A549 (cell line): ENCODE measurements around the gene ADARB2. TPM values are rescaled to one million over a fixed set of nuclear protein-coding genes. Genes with fewer than 3 reads are reported as not detected.

Source experiments
- ATAC-seq, 2 experiments: fragments of 200-7000 bp in 1 of 2; fragments of >200 bp in 1 of 2; cut with Nextera tagmentation in 1 of 2; cut with Tn5 transposase in 1 of 2; 3 replicates each; pipeline versions ENCODE4 v1.8.0 to v1.9.1; 2018 to 2020; ENCODE audit warnings: mild to moderate bottlenecking in 1 of 2, moderate library complexity in 1 of 2
- CTCF ChIA-PET: fragments of 300-600 bp; sonication (Branson Sonifier 250); formaldehyde crosslinking; extraction: SDS; loops from one replicate; lab custom pipeline; 2021; ENCODE audit warnings: antibody characterized with exemption, inconsistent platforms; lab: Yijun Ruan, JAX
- POLR2A ChIA-PET: fragments of 350-600 bp; formaldehyde crosslinking; extraction: SDS; loops from one replicate; lab custom pipeline; 2021; ENCODE audit warnings: antibody characterized with exemption, inconsistent platforms; lab: Yijun Ruan, JAX
- DNase-seq, 2 experiments: peaks; one replicate each; pipeline versions ENCODE4 v3.0.0 to v3.0.0-alpha.2; 2011 to 2016; ENCODE audit warnings: low read depth in 1 of 2, low spot score in 1 of 2
- FAIRE-seq: peaks from 2 replicates; lab custom pipeline; 2011; peaks lifted over from hg19 to GRCh38; lab: Jason Lieb, UNC
- H3K27ac ChIP-seq, 2 experiments: fragments of >200 bp; sonication (Bioruptor Twin); formaldehyde crosslinking; 3 replicates each; pipeline ENCODE4 v1.5.1; 2016 to 2017
- H3K4me1 ChIP-seq: fragments of >200 bp; sonication (Bioruptor Twin); formaldehyde crosslinking; 3 replicates; pipeline ENCODE4 v1.6.1; 2016
- H3K4me2 ChIP-seq: fragments of >200 bp; sonication (Bioruptor Twin); formaldehyde crosslinking; 3 replicates; pipeline ENCODE4 v1.6.1; 2016
- H3K4me3 ChIP-seq: fragments of >200 bp; sonication (Bioruptor Twin); formaldehyde crosslinking; 3 replicates; pipeline ENCODE4 v1.5.1; 2016
- H3K9me3 ChIP-seq: fragments of >200 bp; sonication (Bioruptor Twin); formaldehyde crosslinking; 3 replicates; pipeline ENCODE4 v1.6.1; 2016
- CBX2 ChIP-seq: fragments of 200-600 bp; sonication (generic); IDR thresholded peaks from 2 replicates; pipeline ENCODE4 v1.6.1; 2016; ENCODE audit warnings: low read depth, mild to moderate bottlenecking, borderline replicate concordance
- CHD4 ChIP-seq: fragments of 200-600 bp; sonication (generic); IDR thresholded peaks from 2 replicates; pipeline ENCODE4 v1.6.1; 2016; ENCODE audit warnings: antibody characterized with exemption, mild to moderate bottlenecking, borderline replicate concordance
- EHMT2 ChIP-seq: fragments of 200-600 bp; sonication (generic); IDR thresholded peaks from 2 replicates; pipeline ENCODE4 v1.6.1; 2016; ENCODE audit warnings: antibody characterized with exemption, low read depth, mild to moderate bottlenecking, moderate library complexity
- EP300 ChIP-seq, 2 experiments: fragments of >200 bp; sonication (Bioruptor Twin); formaldehyde crosslinking; IDR thresholded peaks; 2 replicates in 1 of 2; 3 replicates in 1 of 2; pipeline ENCODE4 v1.6.1; 2016 to 2017
- ESRRA ChIP-seq: fragments of 150-350 bp; IDR thresholded peaks from 2 replicates; pipeline ENCODE4 v1.6.1; 2014; ENCODE audit warnings: mild to moderate bottlenecking, low read length, borderline replicate concordance
- FOSB ChIP-seq: fragments of 250-450 bp; sonication (Bioruptor Pico); IDR thresholded peaks from 2 replicates; pipeline ENCODE4 v1.5.0; 2020; ENCODE audit warnings: mild to moderate bottlenecking, moderate library complexity
- FOSL2 ChIP-seq, 2 experiments: fragments of 450-650 bp in 1 of 2; fragments of >200 bp in 1 of 2; sonication (Bioruptor Twin) in 1 of 2; formaldehyde crosslinking; IDR thresholded peaks; 2 replicates each; pipeline versions ENCODE4 v1.5.0 to v1.6.1; 2016 to 2020; ENCODE audit warnings: mild to moderate bottlenecking in 1 of 2, moderate library complexity in 1 of 2
- HDAC2 ChIP-seq: fragments of 200-600 bp; sonication (generic); IDR thresholded peaks from 2 replicates; pipeline ENCODE4 v1.6.1; 2016
- HEYL ChIP-seq: fragments of 250-450 bp; sonication (Bioruptor Pico); IDR thresholded peaks from 2 replicates; pipeline ENCODE4 v1.8.0; 2021; ENCODE audit warnings: mild to moderate bottlenecking, moderate library complexity
- HOXA7 ChIP-seq: fragments of 250-450 bp; sonication (Bioruptor Pico); IDR thresholded peaks from 2 replicates; pipeline ENCODE4 v1.5.0; 2020; ENCODE audit warnings: mild to moderate bottlenecking, moderate library complexity
- HOXB13 ChIP-seq: fragments of 250-450 bp; sonication (Bioruptor Pico); IDR thresholded peaks from 2 replicates; pipeline ENCODE4 v1.5.0; 2020; ENCODE audit warnings: low read depth, mild to moderate bottlenecking, moderate library complexity
- JUN ChIP-seq, 2 experiments: fragments of >200 bp; sonication (Bioruptor Twin); formaldehyde crosslinking; IDR thresholded peaks; 2 replicates in 1 of 2; 3 replicates in 1 of 2; pipeline ENCODE4 v1.6.1; 2016 to 2017
- JUNB ChIP-seq: fragments of >200 bp; sonication (Bioruptor Twin); formaldehyde crosslinking; IDR thresholded peaks from 2 replicates; pipeline ENCODE4 v1.6.1; 2016
- MAZ ChIP-seq: fragments of 150-350 bp; IDR thresholded peaks from 2 replicates; pipeline ENCODE4 v1.6.1; 2014; ENCODE audit warnings: antibody characterized with exemption, low read depth, low read length, borderline replicate concordance
- MYC ChIP-seq: IDR thresholded peaks from 2 replicates; pipeline ENCODE4 v1.6.1; 2012; ENCODE audit warnings: mild to moderate bottlenecking, inconsistent platforms, low read length, improper control_type of control experiment, borderline replicate concordance
- NR3C1 ChIP-seq: fragments of >200 bp; sonication (Bioruptor Twin); formaldehyde crosslinking; IDR thresholded peaks from 3 replicates; pipeline ENCODE4 v1.6.1; 2017
- RAD21 ChIP-seq, 2 experiments: fragments of >200 bp in 1 of 2; sonication (Bioruptor Twin) in 1 of 2; formaldehyde crosslinking in 1 of 2; IDR thresholded peaks in 1 of 2; conservative IDR thresholded peaks in 1 of 2; 2 replicates in 1 of 2; 3 replicates in 1 of 2; pipeline ENCODE4 v1.6.1; 2012 to 2018; ENCODE audit warnings: inconsistent platforms in 1 of 2
- RCOR1 ChIP-seq: fragments of 150-350 bp; IDR thresholded peaks from 2 replicates; pipeline ENCODE4 v1.6.1; 2014; ENCODE audit warnings: antibody characterized with exemption, low read length, low read depth
- RNF2 ChIP-seq: fragments of 200-600 bp; sonication (generic); IDR thresholded peaks from 2 replicates; pipeline ENCODE4 v1.6.1; 2016; ENCODE audit warnings: low read depth, mild to moderate bottlenecking, antibody characterized with exemption, moderate library complexity, borderline replicate concordance
- TFCP2L1 ChIP-seq: fragments of 250-450 bp; sonication (Bioruptor Pico); IDR thresholded peaks from 2 replicates; pipeline ENCODE4 v1.5.0; 2021; ENCODE audit warnings: mild to moderate bottlenecking
- ZNF302 ChIP-seq: fragments of 250-450 bp; sonication (Bioruptor Pico); IDR thresholded peaks from 2 replicates; pipeline ENCODE4 v1.9.0; 2021; ENCODE audit warnings: inconsistent platforms, mild to moderate bottlenecking, moderate library complexity
- WGBS: methylation state at CpG from one replicate; pipeline ENCODE4 v1.1.6; 2017; ENCODE audit errors: missing lambda C conversion rate; 5-methylcytosine and 5-hydroxymethylcytosine counted together
- polyA plus RNA-seq, 4 experiments: library from polyadenylated mRNA; depleted of rRNA in 3 of 4; stranded (reverse); fragments of >200 nt; fragmentation: RNase III in 1 of 4; extraction: RNeasy Plus Mini Kit Qiagen cat#74134 plus additional on column Dnase treatment in 1 of 4; gene quantifications; 2 replicates in 3 of 4; 3 replicates in 1 of 4; pipeline ENCODE4 v1.2.3, GENCODE V29; 2011 to 2017
- TF ChIP-seq, protein P1 (sequence below): fragments of >200 bp; sonication (Bioruptor Twin); formaldehyde crosslinking; IDR thresholded peaks from 3 replicates; pipeline ENCODE4 v1.6.1; 2016
- TF ChIP-seq, protein P2 (sequence below): fragments of 250-450 bp; sonication (Bioruptor Pico); IDR thresholded peaks from 2 replicates; pipeline ENCODE4 v1.5.0; 2020; ENCODE audit warnings: low read depth, mild to moderate bottlenecking, moderate library complexity
- TF ChIP-seq, protein P3 (sequence below): fragments of 200-600 bp; sonication (generic); IDR thresholded peaks from 2 replicates; pipeline ENCODE4 v1.6.1; 2016; ENCODE audit warnings: antibody characterized with exemption, mild to moderate bottlenecking, moderate library complexity
- TF ChIP-seq, protein P4 (sequence below): fragments of >200 bp; sonication (Bioruptor Twin); formaldehyde crosslinking; IDR thresholded peaks from 2 replicates; pipeline ENCODE4 v1.6.1; 2016
- TF ChIP-seq, protein P5 (sequence below): fragments of 150-350 bp; IDR thresholded peaks from 2 replicates; pipeline ENCODE4 v1.6.1; 2014; ENCODE audit warnings: low read depth, mild to moderate bottlenecking, low read length

ADARB2 gene
- polyA plus RNA-seq, 2 of the 4 experiments (the other 2 are of a cell fraction), result not detected

DNA sequence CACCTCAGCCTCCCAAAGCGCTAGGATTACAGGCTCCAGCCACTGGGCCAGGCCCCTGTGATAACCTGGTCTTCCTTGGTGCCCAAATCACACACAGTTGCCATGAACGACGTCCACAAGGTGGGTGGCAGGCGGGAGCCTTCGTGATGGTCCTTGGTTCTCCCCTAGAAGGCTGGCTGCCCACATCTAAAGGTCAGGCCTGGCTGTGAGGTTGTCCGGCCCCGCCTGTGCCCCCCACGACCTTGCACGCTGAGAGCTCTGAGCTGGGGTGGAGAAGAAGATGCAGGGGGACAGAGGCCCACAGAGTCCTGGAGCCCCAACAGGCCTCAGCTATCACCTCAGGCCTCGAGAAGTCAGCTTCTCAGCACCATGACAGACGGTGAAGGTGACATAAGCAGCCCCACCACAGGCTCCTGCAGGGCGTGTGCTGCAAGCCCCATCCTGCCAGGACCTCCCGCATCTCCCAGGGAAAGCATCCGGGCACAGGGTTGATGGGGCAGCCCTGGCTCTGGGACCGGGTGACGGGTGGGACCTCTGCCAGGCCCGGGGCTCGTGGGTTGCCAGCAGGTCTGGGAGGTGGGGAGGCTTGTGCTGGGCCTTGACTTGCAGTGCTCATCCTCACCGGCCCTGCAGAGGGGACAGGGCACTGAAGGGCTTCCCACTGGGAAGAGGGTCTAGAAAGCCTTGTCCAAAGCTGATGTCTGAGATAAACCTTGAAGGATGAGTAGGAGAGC, 463.8 kb downstream of the ADARB2 start:
- ATAC-seq, result no peak
- H3K9me3 ChIP-seq, result no peaks in the 10 kb centered on the region
- no peak overlapping the region for H3K27ac ChIP-seq
- no peak overlapping the region for H3K4me3 ChIP-seq
- no peaks in the 10 kb centered on the region for H3K4me1 ChIP-seq
- TF ChIP-seq, protein P1, sequence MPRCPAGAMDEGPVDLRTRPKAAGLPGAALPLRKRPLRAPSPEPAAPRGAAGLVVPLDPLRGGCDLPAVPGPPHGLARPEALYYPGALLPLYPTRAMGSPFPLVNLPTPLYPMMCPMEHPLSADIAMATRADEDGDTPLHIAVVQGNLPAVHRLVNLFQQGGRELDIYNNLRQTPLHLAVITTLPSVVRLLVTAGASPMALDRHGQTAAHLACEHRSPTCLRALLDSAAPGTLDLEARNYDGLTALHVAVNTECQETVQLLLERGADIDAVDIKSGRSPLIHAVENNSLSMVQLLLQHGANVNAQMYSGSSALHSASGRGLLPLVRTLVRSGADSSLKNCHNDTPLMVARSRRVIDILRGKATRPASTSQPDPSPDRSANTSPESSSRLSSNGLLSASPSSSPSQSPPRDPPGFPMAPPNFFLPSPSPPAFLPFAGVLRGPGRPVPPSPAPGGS, result no peak
- TF ChIP-seq HEYL (CRISPR knock-in tag) (no peak), JUNB (no peak), ZNF302 (CRISPR knock-in tag) (no peak), HDAC2 (no peak), TFCP2L1 (CRISPR knock-in tag) (no peak), FOSL2 (IDR thresholded peaks at IDR 0.05) (no peak), FOSL2 (CRISPR knock-in tag; IDR thresholded peaks at IDR 0.05) (no peak)
- TF ChIP-seq, protein P2, sequence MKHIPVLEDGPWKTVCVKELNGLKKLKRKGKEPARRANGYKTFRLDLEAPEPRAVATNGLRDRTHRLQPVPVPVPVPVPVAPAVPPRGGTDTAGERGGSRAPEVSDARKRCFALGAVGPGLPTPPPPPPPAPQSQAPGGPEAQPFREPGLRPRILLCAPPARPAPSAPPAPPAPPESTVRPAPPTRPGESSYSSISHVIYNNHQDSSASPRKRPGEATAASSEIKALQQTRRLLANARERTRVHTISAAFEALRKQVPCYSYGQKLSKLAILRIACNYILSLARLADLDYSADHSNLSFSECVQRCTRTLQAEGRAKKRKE (CRISPR knock-in tag), result no peak
- ChIA-PET CTCF (interaction anchor here (0.7 to 1.0 kb wide), 2 partner anchors 18 to 83 kb away, joined by 3 read pairs; no protein-coding TSS in a partner anchor), POLR2A (no interaction called here)
- no peak for FAIRE-seq
- DNase-seq, result no peak
- 45% methylated on average over 8 of the region's 19 CpGs for WGBS
- no peak overlapping the region for H3K4me2 ChIP-seq

DNA sequence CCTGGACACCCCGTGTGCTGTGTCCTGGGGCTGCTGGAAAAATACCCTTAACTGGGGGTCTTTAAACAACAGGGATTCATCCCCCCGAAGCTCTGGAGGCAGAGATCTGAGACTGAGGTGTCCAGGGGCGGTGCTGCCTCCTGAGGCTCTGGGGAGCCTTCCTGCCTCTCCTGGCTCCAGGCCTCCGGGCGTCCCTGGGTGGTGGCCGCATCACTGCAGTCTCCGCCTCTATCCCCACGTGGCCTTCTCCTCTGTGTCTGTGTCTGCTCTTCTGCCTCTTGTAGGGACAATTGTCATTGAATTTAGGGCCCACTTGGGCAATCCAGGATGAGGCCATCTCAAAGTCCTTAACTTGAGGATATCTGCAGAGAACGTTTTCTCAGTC, 464.6 kb downstream of the ADARB2 start:
- Histone ChIP-seq H3K4me1 (no peaks in the 10 kb centered on the region), H3K9me3 (no peaks in the 10 kb centered on the region), H3K4me3 (no peak overlapping the region), H3K4me2 (no peak overlapping the region), H3K27ac (no peak overlapping the region)
- ATAC-seq (peak in 1 of 2 experiments; percentile 24; a peak in 1 of 6 replicates), DNase-seq (no peak), FAIRE-seq (no peak)
- 57% methylated on average over 9 of the region's 9 CpGs for WGBS
- TF ChIP-seq, protein P3, sequence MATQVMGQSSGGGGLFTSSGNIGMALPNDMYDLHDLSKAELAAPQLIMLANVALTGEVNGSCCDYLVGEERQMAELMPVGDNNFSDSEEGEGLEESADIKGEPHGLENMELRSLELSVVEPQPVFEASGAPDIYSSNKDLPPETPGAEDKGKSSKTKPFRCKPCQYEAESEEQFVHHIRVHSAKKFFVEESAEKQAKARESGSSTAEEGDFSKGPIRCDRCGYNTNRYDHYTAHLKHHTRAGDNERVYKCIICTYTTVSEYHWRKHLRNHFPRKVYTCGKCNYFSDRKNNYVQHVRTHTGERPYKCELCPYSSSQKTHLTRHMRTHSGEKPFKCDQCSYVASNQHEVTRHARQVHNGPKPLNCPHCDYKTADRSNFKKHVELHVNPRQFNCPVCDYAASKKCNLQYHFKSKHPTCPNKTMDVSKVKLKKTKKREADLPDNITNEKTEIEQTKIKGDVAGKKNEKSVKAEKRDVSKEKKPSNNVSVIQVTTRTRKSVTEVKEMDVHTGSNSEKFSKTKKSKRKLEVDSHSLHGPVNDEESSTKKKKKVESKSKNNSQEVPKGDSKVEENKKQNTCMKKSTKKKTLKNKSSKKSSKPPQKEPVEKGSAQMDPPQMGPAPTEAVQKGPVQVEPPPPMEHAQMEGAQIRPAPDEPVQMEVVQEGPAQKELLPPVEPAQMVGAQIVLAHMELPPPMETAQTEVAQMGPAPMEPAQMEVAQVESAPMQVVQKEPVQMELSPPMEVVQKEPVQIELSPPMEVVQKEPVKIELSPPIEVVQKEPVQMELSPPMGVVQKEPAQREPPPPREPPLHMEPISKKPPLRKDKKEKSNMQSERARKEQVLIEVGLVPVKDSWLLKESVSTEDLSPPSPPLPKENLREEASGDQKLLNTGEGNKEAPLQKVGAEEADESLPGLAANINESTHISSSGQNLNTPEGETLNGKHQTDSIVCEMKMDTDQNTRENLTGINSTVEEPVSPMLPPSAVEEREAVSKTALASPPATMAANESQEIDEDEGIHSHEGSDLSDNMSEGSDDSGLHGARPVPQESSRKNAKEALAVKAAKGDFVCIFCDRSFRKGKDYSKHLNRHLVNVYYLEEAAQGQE, result no peak
- TF ChIP-seq HOXB13 (no peak), MYC (no peak), CHD4 (no peak), RAD21 (conservative IDR thresholded peaks at IDR 0.05 in 1 of 2, IDR thresholded peaks at IDR 0.05 in 1 of 2) (no peak), RNF2 (no peak), RCOR1 (no peak), HOXA7 (CRISPR knock-in tag) (no peak), JUNB (no peak), JUN (IDR thresholded peaks at IDR 0.05) (no peak), EP300 (IDR thresholded peaks at IDR 0.05) (no peak), EHMT2 (no peak), MAZ (no peak), ESRRA (no peak), CBX2 (no peak), HEYL (CRISPR knock-in tag) (no peak), NR3C1 (no peak), FOSB (CRISPR knock-in tag) (no peak)
- TF ChIP-seq, protein P4, sequence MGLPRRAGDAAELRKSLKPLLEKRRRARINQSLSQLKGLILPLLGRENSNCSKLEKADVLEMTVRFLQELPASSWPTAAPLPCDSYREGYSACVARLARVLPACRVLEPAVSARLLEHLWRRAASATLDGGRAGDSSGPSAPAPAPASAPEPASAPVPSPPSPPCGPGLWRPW, result no peak
- TF ChIP-seq, protein P5, sequence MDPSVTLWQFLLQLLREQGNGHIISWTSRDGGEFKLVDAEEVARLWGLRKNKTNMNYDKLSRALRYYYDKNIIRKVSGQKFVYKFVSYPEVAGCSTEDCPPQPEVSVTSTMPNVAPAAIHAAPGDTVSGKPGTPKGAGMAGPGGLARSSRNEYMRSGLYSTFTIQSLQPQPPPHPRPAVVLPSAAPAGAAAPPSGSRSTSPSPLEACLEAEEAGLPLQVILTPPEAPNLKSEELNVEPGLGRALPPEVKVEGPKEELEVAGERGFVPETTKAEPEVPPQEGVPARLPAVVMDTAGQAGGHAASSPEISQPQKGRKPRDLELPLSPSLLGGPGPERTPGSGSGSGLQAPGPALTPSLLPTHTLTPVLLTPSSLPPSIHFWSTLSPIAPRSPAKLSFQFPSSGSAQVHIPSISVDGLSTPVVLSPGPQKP, result no peak
- POLR2A ChIA-PET, result no interaction called here
- CTCF ChIA-PET, result no interaction called here
